Ascending aorta (tissue), 2 donors: ENCODE results near the gene APOOL. TPM values are rescaled to one million over a fixed set of nuclear protein-coding genes. Genes with fewer than 3 reads are reported as not detected.
"Not testable (repeated sequence)": the region's sequence is repeated elsewhere in the genome, so short reads cannot be mapped to it uniquely, and the experiment has no call there.

ENCODE experiments used
- DNase-seq, 2 donors: peaks; one replicate each; pipeline ENCODE4 v3.0.0-alpha.2; 2019; ENCODE audit warnings: low spot score in 2 of 2
- H3K27ac ChIP-seq, 2 donors: fragments of 200-600 bp; sonication (generic); one replicate each; pipeline ENCODE4 v1.5.1; 2016 to 2017; ENCODE audit warnings: mild to moderate bottlenecking in 1 of 2
- H3K27me3 ChIP-seq: fragments of 200-600 bp; sonication (generic); one replicate; pipeline ENCODE4 v1.5.1; 2017
- H3K36me3 ChIP-seq, 2 donors: fragments of 200-600 bp; sonication (generic); one replicate each; pipeline ENCODE4 v1.5.1; 2016
- H3K4me1 ChIP-seq, 2 donors: fragments of 200-600 bp; sonication (generic); one replicate each; pipeline ENCODE4 v1.5.1; 2016 to 2017; ENCODE audit warnings: mild to moderate bottlenecking in 1 of 2
- H3K4me3 ChIP-seq, 2 donors: fragments of 200-600 bp; sonication (generic); one replicate each; pipeline ENCODE4 v1.5.1; 2016 to 2017; ENCODE audit warnings: mild to moderate bottlenecking in 1 of 2
- H3K9me3 ChIP-seq, 2 donors: fragments of 200-600 bp; sonication (generic); one replicate each; pipeline ENCODE4 v1.5.1; 2016
- intact Hi-C: fragments of 100-400 bp; cut with DNase I; formaldehyde crosslinking; loops from one replicate; pipeline ENCODE4 v1.15.1; 2023
- total RNA-seq: library from RNA; depleted of rRNA; stranded (reverse); fragments of >200 nt; gene quantifications from one replicate; pipeline ENCODE4 v1.1.0, GENCODE V29; 2016
- TF ChIP-seq, protein P1 (sequence below), 3 experiments: fragments of 200-600 bp in 2 of 3; fragments of 450-650 bp in 1 of 3; sonication (generic) in 2 of 3; IDR thresholded peaks; one replicate each; pipeline ENCODE4 v1.5.1; 2016 to 2019; ENCODE audit warnings: antibody characterized with exemption in 3 of 3, mild to moderate bottlenecking in 1 of 3, moderate library complexity in 1 of 3

The APOOL gene, protein sequence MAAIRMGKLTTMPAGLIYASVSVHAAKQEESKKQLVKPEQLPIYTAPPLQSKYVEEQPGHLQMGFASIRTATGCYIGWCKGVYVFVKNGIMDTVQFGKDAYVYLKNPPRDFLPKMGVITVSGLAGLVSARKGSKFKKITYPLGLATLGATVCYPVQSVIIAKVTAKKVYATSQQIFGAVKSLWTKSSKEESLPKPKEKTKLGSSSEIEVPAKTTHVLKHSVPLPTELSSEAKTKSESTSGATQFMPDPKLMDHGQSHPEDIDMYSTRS
- 11.5 TPM for total RNA-seq

DNA sequence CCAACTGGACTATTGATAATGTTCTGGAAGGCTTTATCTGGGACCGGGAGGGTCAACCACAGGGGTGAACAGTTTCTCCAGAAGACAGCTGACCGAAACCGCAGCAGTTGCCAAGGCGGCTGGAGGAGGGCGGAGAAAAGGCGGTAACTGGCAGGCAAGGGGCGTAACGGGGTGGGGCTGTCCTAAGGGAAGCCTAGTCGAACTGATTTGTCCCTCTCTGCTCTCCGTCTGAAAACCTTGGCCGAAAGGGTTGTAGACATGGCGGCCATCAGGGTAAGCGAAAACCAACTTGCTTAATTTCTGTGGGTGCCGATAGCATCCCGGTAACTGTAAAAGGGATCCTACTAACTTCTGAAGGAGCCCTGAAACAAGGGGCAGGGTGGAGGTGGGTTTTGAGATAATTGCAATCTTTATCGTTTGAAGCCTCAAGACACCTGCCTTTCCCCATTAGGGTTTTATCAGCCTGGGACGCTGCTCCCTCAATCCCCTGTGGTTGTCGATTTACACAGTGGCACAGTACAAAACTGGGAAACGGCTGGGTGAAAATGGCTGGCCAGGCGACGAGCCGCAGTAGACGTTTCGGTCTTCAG is at the start of gene APOOL:
APOOL (plus strand) TSS at position 223 of the 590 bp plus-strand sequence; CDS start at position 259, 36 bp downstream.
- no peaks in the 10 kb centered on the region for H3K27me3 ChIP-seq
- no peaks in the 10 kb centered on the region for H3K9me3 ChIP-seq
- H3K4me1 ChIP-seq, result no peaks in the 10 kb centered on the region
- TF ChIP-seq, protein P1, sequence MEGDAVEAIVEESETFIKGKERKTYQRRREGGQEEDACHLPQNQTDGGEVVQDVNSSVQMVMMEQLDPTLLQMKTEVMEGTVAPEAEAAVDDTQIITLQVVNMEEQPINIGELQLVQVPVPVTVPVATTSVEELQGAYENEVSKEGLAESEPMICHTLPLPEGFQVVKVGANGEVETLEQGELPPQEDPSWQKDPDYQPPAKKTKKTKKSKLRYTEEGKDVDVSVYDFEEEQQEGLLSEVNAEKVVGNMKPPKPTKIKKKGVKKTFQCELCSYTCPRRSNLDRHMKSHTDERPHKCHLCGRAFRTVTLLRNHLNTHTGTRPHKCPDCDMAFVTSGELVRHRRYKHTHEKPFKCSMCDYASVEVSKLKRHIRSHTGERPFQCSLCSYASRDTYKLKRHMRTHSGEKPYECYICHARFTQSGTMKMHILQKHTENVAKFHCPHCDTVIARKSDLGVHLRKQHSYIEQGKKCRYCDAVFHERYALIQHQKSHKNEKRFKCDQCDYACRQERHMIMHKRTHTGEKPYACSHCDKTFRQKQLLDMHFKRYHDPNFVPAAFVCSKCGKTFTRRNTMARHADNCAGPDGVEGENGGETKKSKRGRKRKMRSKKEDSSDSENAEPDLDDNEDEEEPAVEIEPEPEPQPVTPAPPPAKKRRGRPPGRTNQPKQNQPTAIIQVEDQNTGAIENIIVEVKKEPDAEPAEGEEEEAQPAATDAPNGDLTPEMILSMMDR (IDR thresholded peaks at IDR 0.05), result no peak
- DNase-seq, result peak; percentile 20 to 88
- H3K4me3 ChIP-seq, result peak within 1 kb of the TSS; percentile 49 to 67
- H3K36me3 ChIP-seq, result no peaks in the 10 kb centered on the region
- intact Hi-C loops, result no loop called here
- H3K27ac ChIP-seq, result peak within 1 kb of the TSS; percentile 27 to 31

DNA sequence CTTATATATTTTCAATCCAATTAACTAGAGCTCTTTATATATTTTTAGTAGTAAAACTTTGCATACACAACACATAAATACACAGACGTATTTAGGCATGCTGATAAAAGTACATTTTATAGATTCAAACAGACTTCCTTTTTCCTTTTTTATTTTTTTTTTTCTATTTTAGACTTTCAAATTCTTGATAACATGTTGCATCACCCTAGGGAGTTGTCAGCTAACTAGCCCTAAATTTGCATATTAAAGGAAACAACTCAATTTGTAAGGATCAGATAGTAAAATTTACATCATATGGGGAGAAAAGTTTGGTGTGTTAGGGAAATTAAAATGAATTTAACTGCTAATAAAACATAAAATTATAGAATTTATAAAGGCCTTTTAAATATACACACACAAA is 47.4 kb upstream of the APOOL start:
- DNase-seq, result no peak
- Histone ChIP-seq H3K27me3 (no peaks in the 10 kb centered on the region), H3K4me3 (no peak overlapping the region), H3K9me3 (no peaks in the 10 kb centered on the region), H3K4me1 (no peaks in the 10 kb centered on the region), H3K36me3 (no peaks in the 10 kb centered on the region), H3K27ac (no peak overlapping the region)
- TF ChIP-seq, protein P1 (IDR thresholded peaks at IDR 0.05), result no peak
- intact Hi-C loops, result no loop called here

DNA sequence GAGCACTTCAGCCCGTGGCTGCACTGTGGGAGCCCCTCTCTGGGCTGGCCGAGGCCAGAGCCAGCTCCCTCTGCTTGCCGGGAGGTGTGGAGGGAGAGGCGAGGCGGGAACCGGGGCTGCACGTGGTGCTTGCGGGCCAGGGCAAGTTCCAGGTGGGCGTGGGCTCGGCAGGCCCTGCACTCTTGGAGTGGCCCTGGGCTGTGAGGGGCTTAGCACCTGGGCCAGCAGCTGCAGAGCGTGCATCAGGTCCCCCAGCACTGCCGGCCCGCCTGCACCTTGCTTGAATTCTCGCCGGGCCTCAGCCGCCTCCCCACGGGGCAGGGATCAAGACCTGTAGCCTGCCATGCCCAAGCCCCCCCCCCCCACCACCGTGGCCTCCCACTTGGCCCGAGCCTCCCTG is 28.9 kb upstream of the APOOL start:
- intact Hi-C loops, result no loop called here

DNA sequence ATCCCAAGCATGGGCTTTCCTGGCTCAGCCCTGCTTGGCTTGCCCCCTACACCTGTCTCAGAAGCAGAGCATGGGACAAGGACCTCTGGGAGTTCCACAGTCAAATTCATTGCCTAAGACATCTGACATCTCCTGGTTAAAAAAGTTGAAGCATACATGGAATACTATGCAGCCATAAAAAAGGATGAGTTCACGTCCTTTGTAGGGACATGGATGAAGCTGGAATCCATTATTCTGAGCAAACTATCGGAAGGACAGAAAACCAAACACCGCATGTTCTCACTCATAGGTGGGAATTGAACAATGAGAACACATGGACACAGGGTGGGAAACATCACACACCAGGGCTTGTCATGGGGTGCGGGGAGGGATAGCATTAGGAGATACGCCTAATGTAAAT is 11.9 kb upstream of the APOOL start:
- H3K9me3 ChIP-seq, H3K27ac ChIP-seq, intact Hi-C loops, H3K4me3 ChIP-seq, H3K4me1 ChIP-seq, H3K36me3 ChIP-seq, H3K27me3 ChIP-seq, DNase-seq: not testable (repeated sequence)

More for the DNA sequence above, 28.9 kb upstream of the APOOL start:
- Histone ChIP-seq H3K36me3 (no peaks in the 10 kb centered on the region), H3K27ac (no peak overlapping the region), H3K9me3 (no peaks in the 10 kb centered on the region), H3K27me3 (no peaks in the 10 kb centered on the region), H3K4me3 (no peak overlapping the region), H3K4me1 (no peaks in the 10 kb centered on the region)
- no peak for DNase-seq
- TF ChIP-seq, protein P1 (IDR thresholded peaks at IDR 0.05), result no peak

DNA sequence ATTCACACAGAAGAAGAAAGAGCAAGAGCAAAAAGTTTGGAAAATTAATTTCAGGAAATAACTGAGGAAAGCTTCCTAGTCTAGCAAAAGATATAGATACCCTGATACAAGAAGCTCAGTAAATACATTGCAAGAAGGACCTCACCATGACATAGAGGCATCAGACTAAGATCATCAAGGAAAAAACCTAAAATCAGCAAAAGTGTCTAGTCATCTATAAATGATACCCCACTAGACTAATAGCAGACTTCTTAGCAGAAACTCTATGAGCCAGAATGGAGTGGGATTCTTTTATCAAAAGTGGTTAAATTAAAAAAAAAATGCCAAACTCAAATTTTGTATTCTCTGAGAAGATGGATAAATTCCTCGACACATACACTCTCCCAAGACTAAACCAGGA is 10.5 kb upstream of the APOOL start:
- DNase-seq, result no peak

DNA sequence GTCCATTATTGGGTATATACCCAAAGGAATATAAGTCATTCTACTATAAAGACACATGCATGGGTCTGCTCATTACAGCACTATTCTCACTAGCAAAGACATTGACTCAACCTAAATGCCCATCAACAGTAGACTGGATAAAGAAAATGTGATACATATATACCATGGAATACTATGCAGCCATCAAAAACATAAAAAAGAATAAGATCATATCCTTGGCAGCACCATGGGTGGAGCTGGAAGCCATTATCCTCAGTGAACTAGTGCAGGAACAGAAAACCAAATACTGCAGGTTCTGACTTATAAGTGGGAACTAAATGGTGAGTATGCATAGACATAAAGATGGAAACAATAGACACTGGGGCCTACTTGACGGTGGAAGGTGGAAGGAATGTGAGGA is 2.3 kb upstream of the APOOL start:
- intact Hi-C loops, result no loop called here
- no peaks in the 10 kb centered on the region for H3K27me3 ChIP-seq
- no peak overlapping the region for H3K27ac ChIP-seq

More for the DNA sequence above, 10.5 kb upstream of the APOOL start:
- H3K36me3 ChIP-seq, result no peaks in the 10 kb centered on the region
- no peak overlapping the region for H3K4me3 ChIP-seq
- intact Hi-C loops, result no loop called here
- no peaks in the 10 kb centered on the region for H3K4me1 ChIP-seq
- TF ChIP-seq, protein P1 (IDR thresholded peaks at IDR 0.05), result no peak
- no peaks in the 10 kb centered on the region for H3K9me3 ChIP-seq
- H3K27ac ChIP-seq, result no peak overlapping the region
- H3K27me3 ChIP-seq, result no peaks in the 10 kb centered on the region

More for the DNA sequence above, 2.3 kb upstream of the APOOL start:
- no peaks in the 10 kb centered on the region for H3K9me3 ChIP-seq
- DNase-seq, result no peak
- TF ChIP-seq, protein P1 (IDR thresholded peaks at IDR 0.05), result no peak
- no peak overlapping the region for H3K4me3 ChIP-seq
- no peaks in the 10 kb centered on the region for H3K36me3 ChIP-seq
- H3K4me1 ChIP-seq, result no peaks in the 10 kb centered on the region
